OCI-LY7 (cell line): ENCODE measurements around the gene RNF208.

Experiments used
- CTCF ChIP-seq: fragments of 200-600 bp; sonication (generic); conservative IDR thresholded peaks from 2 replicates; pipeline ENCODE4 v1.5.1; 2014; ENCODE audit warnings: mild to moderate bottlenecking, antibody characterized with exemption, low read length, moderate library complexity, mixed read lengths
- EZH2phosphoT487 ChIP-seq: fragments of 200-600 bp; sonication (generic); IDR thresholded peaks from 2 replicates; pipeline ENCODE4 v1.6.1; 2018; ENCODE audit warnings: low read depth, borderline replicate concordance, mild to moderate bottlenecking, mixed run types, antibody characterized with exemption, low read length, moderate library complexity, mixed read lengths

- TF ChIP-seq EZH2phosphoT487 (no peak), CTCF (no peak)
These were observed 33.5 kb upstream of the RNF208 start for GRCh38 chr9:137255448-137256114.
